K562 (cell line): ENCODE data around the gene ADNP. TPM values are rescaled to one million over a fixed set of nuclear protein-coding genes. Genes with fewer than 3 reads are reported as not detected.

Experiments
- BCL6 ChIP-seq: fragments of 250-450 bp; sonication (Bioruptor Pico); IDR thresholded peaks from 2 replicates; pipeline ENCODE4 v1.4.0; 2020
- BRF1 ChIP-seq: IDR thresholded peaks from 3 replicates; pipeline ENCODE4 v1.6.1; 2011; ENCODE audit warnings: borderline replicate concordance, mild to moderate bottlenecking; ENCODE audit not compliant: insufficient read length; ENCODE audit errors: extremely low read depth
- CBX5 ChIP-seq: IDR thresholded peaks from 2 replicates; pipeline ENCODE4 v1.6.1; 2014; ENCODE audit warnings: low read depth, borderline replicate concordance
- DNMT1 ChIP-seq: fragments of 450-650 bp; IDR thresholded peaks from 2 replicates; pipeline ENCODE4 v1.6.1; 2016; ENCODE audit warnings: antibody characterized with exemption, mild to moderate bottlenecking
- ELF2 ChIP-seq: fragments of 250-450 bp; sonication (Bioruptor Pico); IDR thresholded peaks from 2 replicates; pipeline ENCODE4 v1.5.0; 2021; ENCODE audit warnings: mild to moderate bottlenecking
- EP300 ChIP-seq: IDR thresholded peaks from 2 replicates; pipeline ENCODE4 v1.6.1; 2012; ENCODE audit warnings: low read length, improper control_type of control experiment
- ESRRB ChIP-seq: fragments of 250-450 bp; sonication (Bioruptor Pico); IDR thresholded peaks from 2 replicates; pipeline ENCODE4 v1.5.0; 2020; ENCODE audit warnings: mild to moderate bottlenecking, moderate library complexity, borderline replicate concordance
- FOXJ2 ChIP-seq: fragments of 200-800 bp; sonication (Bioruptor generic); IDR thresholded peaks from 2 replicates; pipeline ENCODE4 v1.6.1; 2016; ENCODE audit warnings: missing genetic modification characterization, missing compliant biosample characterization
- HDAC8 ChIP-seq: fragments of 450-650 bp; IDR thresholded peaks from 2 replicates; pipeline ENCODE4 v1.6.1; 2016; ENCODE audit warnings: mild to moderate bottlenecking, missing genetic modification characterization, moderate library complexity, missing compliant biosample characterization
- HNRNPL ChIP-seq: fragments of 200-400 bp; formaldehyde crosslinking; IDR thresholded peaks from 2 replicates; pipeline ENCODE4 v1.6.1; 2017; ENCODE audit warnings: low read depth, mild to moderate bottlenecking, low read length
- HNRNPLL ChIP-seq: fragments of 200-400 bp; formaldehyde crosslinking; IDR thresholded peaks from 2 replicates; pipeline ENCODE4 v1.6.1; 2017; ENCODE audit warnings: low read length, low read depth, mild to moderate bottlenecking; ENCODE audit not compliant: poor library complexity, severe bottlenecking
- IRF2 ChIP-seq: sonication (generic); formaldehyde crosslinking; IDR thresholded peaks from 2 replicates; pipeline ENCODE4 v1.8.1; 2022; ENCODE audit warnings: mild to moderate bottlenecking, missing genetic modification reagents
- LCOR ChIP-seq: sonication (generic); formaldehyde crosslinking; IDR thresholded peaks from 2 replicates; pipeline ENCODE4 v1.8.0; 2022; ENCODE audit warnings: mild to moderate bottlenecking, missing genetic modification reagents
- MAZ ChIP-seq, 2 experiments: fragments of 450-650 bp in 1 of 2; sonication (generic) in 1 of 2; formaldehyde crosslinking; IDR thresholded peaks in 1 of 2; conservative IDR thresholded peaks in 1 of 2; 2 replicates each; pipeline versions ENCODE4 v1.4.0 to v1.5.0; 2020; ENCODE audit warnings: mild to moderate bottlenecking in 1 of 2, missing genetic modification reagents in 1 of 2
- MCM3 ChIP-seq: fragments of 450-650 bp; IDR thresholded peaks from 2 replicates; pipeline ENCODE4 v1.6.1; 2016
- MEIS2 ChIP-seq: fragments of 450-650 bp; IDR thresholded peaks from 2 replicates; pipeline ENCODE4 v1.6.1; 2014; ENCODE audit warnings: mild to moderate bottlenecking; ENCODE audit not compliant: partially characterized antibody
- NCOA4 ChIP-seq: fragments of 450-650 bp; IDR thresholded peaks from 2 replicates; pipeline ENCODE4 v1.6.1; 2018; ENCODE audit warnings: mild to moderate bottlenecking; ENCODE audit not compliant: partially characterized antibody
- NELFE ChIP-seq: IDR thresholded peaks from 2 replicates; pipeline ENCODE4 v1.6.1; 2011; ENCODE audit warnings: mild to moderate bottlenecking; ENCODE audit not compliant: insufficient read depth, insufficient read length
- PPARD ChIP-seq: fragments of 250-450 bp; sonication (Bioruptor Pico); IDR thresholded peaks from 2 replicates; pipeline ENCODE4 v1.8.0; 2022; ENCODE audit warnings: inconsistent platforms, mild to moderate bottlenecking, moderate library complexity
- SAFB ChIP-seq: fragments of 200-400 bp; formaldehyde crosslinking; IDR thresholded peaks from 2 replicates; pipeline ENCODE4 v1.6.1; 2017; ENCODE audit warnings: low read depth, low read length, borderline replicate concordance
- SIRT6 ChIP-seq: IDR thresholded peaks from one replicate; pipeline ENCODE4 v1.6.1; 2012; ENCODE audit warnings: low read depth, mild to moderate bottlenecking, control low read depth, inconsistent platforms, low read length, moderate library complexity
- SUPT5H ChIP-seq: fragments of 450-650 bp; IDR thresholded peaks from 2 replicates; pipeline ENCODE4 v1.6.1; 2016
- TARDBP ChIP-seq: fragments of 450-650 bp; IDR thresholded peaks from 2 replicates; pipeline ENCODE4 v1.6.1; 2016
- ZNF184 ChIP-seq: sonication (generic); formaldehyde crosslinking; IDR thresholded peaks from 2 replicates; pipeline ENCODE4 v1.5.0; 2020; ENCODE audit warnings: missing genetic modification reagents
- ZNF212 ChIP-seq: fragments of 450-650 bp; formaldehyde crosslinking; IDR thresholded peaks from 2 replicates; pipeline ENCODE4 v1.4.0; 2020; ENCODE audit warnings: mild to moderate bottlenecking
- ZNF436 ChIP-seq: fragments of 250-450, 450-650 bp; sonication (Bioruptor Pico); formaldehyde crosslinking; IDR thresholded peaks from 2 replicates; pipeline ENCODE4 v1.7.0; 2020; ENCODE audit warnings: mild to moderate bottlenecking
- polyA plus RNA-seq, 8 experiments: library from polyadenylated mRNA; depleted of rRNA in 4 of 8; stranded (reverse) in 5 of 8; unstranded in 3 of 8; fragments of >200 nt; fragmentation: Nextera tagmentation in 2 of 8; fragmentation: Illumina TruSeq in 1 of 8; extraction: Ambion mirVana in 2 of 8; extraction: Trizol in 1 of 8; gene quantifications; 2 replicates each; pipeline versions ENCODE4 v1.2.1 to v1.2.3, GENCODE V29; 2011 to 2014; ENCODE audit warnings: inconsistent platforms in 1 of 8, missing spikeins in 1 of 8
- total RNA-seq, 7 experiments: library from RNA; depleted of rRNA in 6 of 7; stranded (reverse); fragments of >200 nt in 6 of 7; fragmentation: Illumina TruSeq in 2 of 7; extraction: Trizol in 2 of 7; gene quantifications; 2 replicates each; pipeline versions ENCODE4 v1.2.1 to v1.2.3, GENCODE V29; 2011 to 2021; ENCODE audit warnings: low replicate concordance in 1 of 7
- TF ChIP-seq, protein P1 (sequence below): fragments of 250-450 bp; sonication (Bioruptor Pico); IDR thresholded peaks from 2 replicates; pipeline ENCODE4 v1.5.0; 2022; ENCODE audit warnings: mild to moderate bottlenecking
- TF ChIP-seq, protein P2 (sequence below): fragments of 250-450 bp; sonication (Bioruptor Pico); IDR thresholded peaks from 2 replicates; pipeline ENCODE4 v1.5.1; 2021; ENCODE audit warnings: mild to moderate bottlenecking

Gene ADNP
- total and polyA plus RNA-seq, 9 of the 15 experiments (the other 6 are each of a cell fraction or from before 2014, with no cell fraction given) = 17.8 to 59.9 (median 25.3) TPM

GRCh38 chr20:50931306-50932015, at the start of gene ADNP (continued):
- TF ChIP-seq LCOR (CRISPR knock-in tag) = no peak; the same call in 1 of the 2 replicates
- TF ChIP-seq IRF2 = peak; percentile 87; the same call in 1 of the 2 replicates
- no peak for TF ChIP-seq MCM3
- TF ChIP-seq BCL6 (CRISPR knock-in tag) = no peak
- no peak for TF ChIP-seq BRF1
- no peak for TF ChIP-seq PPARD (CRISPR knock-in tag)
- TF ChIP-seq ZNF184 (CRISPR knock-in tag) = no peak
- TF ChIP-seq, protein P1, sequence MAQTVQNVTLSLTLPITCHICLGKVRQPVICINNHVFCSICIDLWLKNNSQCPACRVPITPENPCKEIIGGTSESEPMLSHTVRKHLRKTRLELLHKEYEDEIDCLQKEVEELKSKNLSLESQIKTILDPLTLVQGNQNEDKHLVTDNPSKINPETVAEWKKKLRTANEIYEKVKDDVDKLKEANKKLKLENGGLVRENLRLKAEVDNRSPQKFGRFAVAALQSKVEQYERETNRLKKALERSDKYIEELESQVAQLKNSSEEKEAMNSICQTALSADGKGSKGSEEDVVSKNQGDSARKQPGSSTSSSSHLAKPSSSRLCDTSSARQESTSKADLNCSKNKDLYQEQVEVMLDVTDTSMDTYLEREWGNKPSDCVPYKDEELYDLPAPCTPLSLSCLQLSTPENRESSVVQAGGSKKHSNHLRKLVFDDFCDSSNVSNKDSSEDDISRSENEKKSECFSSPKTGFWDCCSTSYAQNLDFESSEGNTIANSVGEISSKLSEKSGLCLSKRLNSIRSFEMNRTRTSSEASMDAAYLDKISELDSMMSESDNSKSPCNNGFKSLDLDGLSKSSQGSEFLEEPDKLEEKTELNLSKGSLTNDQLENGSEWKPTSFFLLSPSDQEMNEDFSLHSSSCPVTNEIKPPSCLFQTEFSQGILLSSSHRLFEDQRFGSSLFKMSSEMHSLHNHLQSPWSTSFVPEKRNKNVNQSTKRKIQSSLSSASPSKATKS = no peak
- no peak for TF ChIP-seq SAFB
- TF ChIP-seq NCOA4 = no peak
- peak; percentile 66 for TF ChIP-seq HNRNPLL
- peak; percentile 59; the same call in 1 of the 2 replicates for TF ChIP-seq EP300
- no peak for TF ChIP-seq MEIS2
- TF ChIP-seq FOXJ2 = peak; percentile 51; the same call in 1 of the 2 replicates
- TF ChIP-seq MAZ (CRISPR knock-in tag; conservative IDR thresholded peaks at IDR 0.05 in 1 of 2, IDR thresholded peaks at IDR 0.05 in 1 of 2) = peak; percentile 98
- peak; percentile 41; the same call in 1 of the 2 replicates for TF ChIP-seq ZNF212 (CRISPR knock-in tag)
- no peak for TF ChIP-seq DNMT1
- TF ChIP-seq CBX5 = peak; percentile 70; the same call in 1 of the 2 replicates
- TF ChIP-seq, protein P2, sequence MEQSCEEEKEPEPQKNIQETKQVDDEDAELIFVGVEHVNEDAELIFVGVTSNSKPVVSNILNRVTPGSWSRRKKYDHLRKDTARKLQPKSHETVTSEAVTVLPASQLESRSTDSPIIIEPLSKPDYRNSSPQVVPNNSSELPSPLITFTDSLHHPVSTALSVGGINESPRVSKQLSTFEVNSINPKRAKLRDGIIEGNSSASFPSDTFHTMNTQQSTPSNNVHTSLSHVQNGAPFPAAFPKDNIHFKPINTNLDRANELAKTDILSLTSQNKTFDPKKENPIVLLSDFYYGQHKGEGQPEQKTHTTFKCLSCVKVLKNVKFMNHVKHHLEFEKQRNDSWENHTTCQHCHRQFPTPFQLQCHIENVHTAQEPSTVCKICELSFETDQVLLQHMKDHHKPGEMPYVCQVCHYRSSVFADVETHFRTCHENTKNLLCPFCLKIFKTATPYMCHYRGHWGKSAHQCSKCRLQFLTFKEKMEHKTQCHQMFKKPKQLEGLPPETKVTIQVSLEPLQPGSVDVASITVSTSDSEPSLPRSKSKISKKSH (CRISPR knock-in tag) = no peak
- peak; percentile 75 for TF ChIP-seq SUPT5H
- no peak for TF ChIP-seq NELFE
- TF ChIP-seq SIRT6 = no peak
- TF ChIP-seq ZNF436 = no peak
- peak; percentile 85 for TF ChIP-seq TARDBP
- TF ChIP-seq HDAC8 (tag) = peak; percentile 78
- TF ChIP-seq HNRNPL = 0 out of 2 replicates have a peak, but pooled peaks have one; percentile 55
- TF ChIP-seq ESRRB (CRISPR knock-in tag) = no peak
- TF ChIP-seq ELF2 (CRISPR knock-in tag) = peak; percentile 49; the same call in 1 of the 2 replicates
